Kidney (tissue), 14 donors: ENCODE results near the gene ZMYM4. TPM values are rescaled to one million over a fixed set of nuclear protein-coding genes. Genes with fewer than 3 reads are reported as not detected.

Source experiments
- DNase-seq, 5 donors: peaks; one replicate each; pipeline ENCODE4 v3.0.0-alpha.2; 2013 to 2020
- FAIRE-seq: peaks from 2 replicates; lab custom pipeline; 2012; peaks lifted over from hg19 to GRCh38; lab: Jason Lieb, UNC
- H3K27ac ChIP-seq, 2 donors: one replicate each; pipeline ENCODE4 v1.7.0; 2013; ENCODE audit warnings: low read depth in 2 of 2, low read length in 2 of 2, inconsistent platforms in 1 of 2
- H3K27me3 ChIP-seq: one replicate; pipeline ENCODE4 v1.7.1; 2013; ENCODE audit warnings: low read length, inconsistent platforms; ENCODE audit not compliant: control insufficient read depth, insufficient read depth
- H3K36me3 ChIP-seq, 3 donors: one replicate each; pipeline versions ENCODE4 v1.7.0 to v1.7.1; 2013; ENCODE audit warnings: low read length in 3 of 3, control low read depth in 1 of 3, inconsistent platforms in 1 of 3; ENCODE audit not compliant: insufficient read depth in 3 of 3, control insufficient read depth in 2 of 3
- H3K4me1 ChIP-seq, 3 donors: one replicate each; pipeline versions ENCODE4 v1.7.0 to v1.7.1; 2013; ENCODE audit warnings: low read length in 3 of 3, inconsistent platforms in 1 of 3, low read depth in 1 of 3; ENCODE audit not compliant: control insufficient read depth in 2 of 3, insufficient read depth in 2 of 3
- H3K4me3 ChIP-seq, 3 donors: one replicate each; pipeline versions ENCODE4 v1.7.0 to v1.8.1; 2013; ENCODE audit warnings: low read length in 3 of 3, control low read depth in 1 of 3, inconsistent platforms in 1 of 3
- H3K9ac ChIP-seq, 3 donors: one replicate each; pipeline versions ENCODE4 v1.7.0 to v1.7.1; 2013; ENCODE audit warnings: low read length in 3 of 3, control low read depth in 1 of 3, inconsistent platforms in 1 of 3
- H3K9me3 ChIP-seq, 3 donors: one replicate each; pipeline versions ENCODE4 v1.7.0 to v1.7.1; 2013; ENCODE audit warnings: low read length in 3 of 3, control low read depth in 1 of 3, inconsistent platforms in 1 of 3; ENCODE audit not compliant: control insufficient read depth in 2 of 3, insufficient read depth in 1 of 3
- intact Hi-C: fragments of 100-400 bp; cut with DNase I; formaldehyde crosslinking; loops from one replicate; pipeline ENCODE4 v1.11.1; 2022
- polyA plus RNA-seq: library from polyadenylated mRNA; stranded (reverse); fragments of 350-450 nt; fragmentation: Illumina TruSeq; extraction: RNeasy Lipid Tissue Mini Kit (QIAGEN cat#74804); gene quantifications from one replicate; pipeline ENCODE4 v1.2.3, GENCODE V29; 2014; ENCODE audit warnings: low read depth, low replicate concordance; ENCODE audit not compliant: insufficient read depth
- total RNA-seq: library from RNA; stranded (reverse); fragmentation: NEBNext Ultra II Directional; extraction: Animal tissue kit (Norgen Biotek cat#: 25700); gene quantifications from one replicate; pipeline ENCODE4 v1.2.1, GENCODE V29; 2021
- TF ChIP-seq, protein P1 (sequence below): IDR thresholded peaks from 3 replicates; pipeline ENCODE4 v1.5.1; 2012; ENCODE audit warnings: mild to moderate bottlenecking, moderate library complexity, borderline replicate concordance; ENCODE audit not compliant: insufficient read depth; ENCODE audit errors: extremely low read depth
- donor health status: control.
- donor health status: control.
- donor health status: control.
- donor health status: control.
- donor health status: control.
- donor health status: DM: yes; HTN: yes; CAD: no.
- donor health status: Normal renal cell carcinoma (clear cell type).

ZMYM4 gene
- total and polyA plus RNA-seq, 2 donors from 2014 or later = 11.2 to 64.4 TPM

DNA sequence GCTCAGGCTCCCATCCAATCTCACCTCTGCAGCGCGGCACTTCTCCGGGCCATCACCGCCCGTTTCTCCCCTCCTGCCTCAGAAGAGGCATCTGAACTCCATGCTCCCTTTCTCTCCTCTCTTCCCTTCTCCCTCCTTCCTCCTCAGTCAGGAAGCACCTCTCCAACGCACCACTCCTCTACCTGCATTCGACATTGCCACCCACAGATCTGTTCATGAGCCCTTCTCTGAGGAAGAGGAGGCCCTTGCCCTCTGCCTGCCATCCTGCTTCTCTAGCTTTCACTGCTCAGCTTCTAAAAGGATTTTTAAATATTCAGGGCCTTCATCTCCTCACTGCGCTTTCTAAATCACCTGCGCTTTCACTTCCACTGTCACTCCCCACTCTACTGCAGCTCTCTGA, 168.7 kb downstream of the ZMYM4 start:
- Histone ChIP-seq H3K9me3 (no peaks in the 10 kb centered on the region), H3K27ac (no peak overlapping the region), H3K36me3 (peaks cover 0 to 44% (median 37%) of the 10 kb centered on the region in 3 donors), H3K27me3 (no peaks in the 10 kb centered on the region), H3K4me3 (no peak overlapping the region), H3K4me1 (no peaks in the 10 kb centered on the region), H3K9ac (no peak overlapping the region)
- intact Hi-C loops = no loop called here
- no peak for FAIRE-seq
- TF ChIP-seq, protein P1, sequence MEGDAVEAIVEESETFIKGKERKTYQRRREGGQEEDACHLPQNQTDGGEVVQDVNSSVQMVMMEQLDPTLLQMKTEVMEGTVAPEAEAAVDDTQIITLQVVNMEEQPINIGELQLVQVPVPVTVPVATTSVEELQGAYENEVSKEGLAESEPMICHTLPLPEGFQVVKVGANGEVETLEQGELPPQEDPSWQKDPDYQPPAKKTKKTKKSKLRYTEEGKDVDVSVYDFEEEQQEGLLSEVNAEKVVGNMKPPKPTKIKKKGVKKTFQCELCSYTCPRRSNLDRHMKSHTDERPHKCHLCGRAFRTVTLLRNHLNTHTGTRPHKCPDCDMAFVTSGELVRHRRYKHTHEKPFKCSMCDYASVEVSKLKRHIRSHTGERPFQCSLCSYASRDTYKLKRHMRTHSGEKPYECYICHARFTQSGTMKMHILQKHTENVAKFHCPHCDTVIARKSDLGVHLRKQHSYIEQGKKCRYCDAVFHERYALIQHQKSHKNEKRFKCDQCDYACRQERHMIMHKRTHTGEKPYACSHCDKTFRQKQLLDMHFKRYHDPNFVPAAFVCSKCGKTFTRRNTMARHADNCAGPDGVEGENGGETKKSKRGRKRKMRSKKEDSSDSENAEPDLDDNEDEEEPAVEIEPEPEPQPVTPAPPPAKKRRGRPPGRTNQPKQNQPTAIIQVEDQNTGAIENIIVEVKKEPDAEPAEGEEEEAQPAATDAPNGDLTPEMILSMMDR = no peak
- no peak for DNase-seq

DNA sequence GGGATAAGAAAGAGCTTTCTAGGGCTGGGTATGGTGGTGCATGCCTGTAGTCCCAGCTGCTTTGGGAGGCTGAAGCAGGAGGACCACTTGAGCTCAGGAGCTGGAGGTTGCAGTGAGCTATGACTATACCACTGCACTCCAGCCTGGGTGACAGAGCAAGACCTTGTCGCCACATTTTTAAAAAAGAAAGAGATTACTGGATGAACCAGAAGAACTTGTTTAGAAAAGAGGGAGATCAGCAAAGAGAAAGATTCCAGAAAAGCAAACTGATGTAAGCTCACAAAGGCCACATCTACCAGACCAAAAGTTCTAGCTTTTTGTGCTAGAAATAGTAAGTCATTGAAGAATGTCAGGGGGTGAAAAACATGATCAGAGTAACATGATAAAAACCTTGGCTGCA, 171.1 kb downstream of the ZMYM4 start:
- Histone ChIP-seq H3K27ac (no peak overlapping the region), H3K4me3 (no peak overlapping the region), H3K36me3 (peaks cover 0 to 56% (median 47%) of the 10 kb centered on the region in 3 donors), H3K9ac (no peak overlapping the region), H3K27me3 (no peaks in the 10 kb centered on the region), H3K4me1 (no peaks in the 10 kb centered on the region), H3K9me3 (no peaks in the 10 kb centered on the region)
- intact Hi-C loops = no loop called here
- no peak for DNase-seq
- TF ChIP-seq, protein P1 = no peak
- no peak for FAIRE-seq

DNA sequence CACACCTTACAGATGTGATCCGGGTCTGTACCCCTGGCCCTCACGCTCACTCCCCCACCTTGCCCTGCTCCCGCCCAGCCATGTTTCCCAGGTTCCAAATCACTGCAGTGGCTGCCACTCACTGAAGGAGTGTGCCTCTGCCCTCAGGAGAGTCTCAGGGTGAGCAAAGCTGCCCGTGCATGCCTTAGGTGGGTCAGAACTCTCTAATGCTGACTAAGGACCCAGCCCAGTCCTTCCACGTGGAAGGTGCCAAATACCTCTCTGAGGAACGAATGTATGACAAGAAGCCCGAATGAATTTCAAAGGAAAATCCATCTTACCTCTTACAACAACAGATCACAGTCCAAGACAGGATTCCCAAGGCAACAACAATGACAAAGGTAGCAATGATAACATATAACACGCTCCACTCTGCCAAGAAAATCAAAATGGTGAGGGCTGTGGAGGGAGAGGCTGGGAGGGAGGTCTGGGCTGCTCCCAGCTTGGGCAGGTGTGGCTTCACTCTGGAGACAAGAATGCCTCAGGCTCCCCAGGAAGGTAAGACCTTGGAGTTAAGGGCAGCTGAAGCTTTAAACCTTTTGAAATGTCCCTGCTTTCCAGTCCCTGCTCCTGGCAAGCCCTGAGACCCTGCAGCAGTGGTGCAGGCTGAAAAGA, 173.5 kb downstream of the ZMYM4 start:
- H3K4me3 ChIP-seq = no peak overlapping the region
- no peak for FAIRE-seq
- no peaks in the 10 kb centered on the region for H3K9me3 ChIP-seq
- intact Hi-C loops = no loop called here
- peaks cover 6 to 69% (median 51%) of the 10 kb centered on the region in 3 donors for H3K36me3 ChIP-seq
- H3K27ac ChIP-seq = no peak overlapping the region
- TF ChIP-seq, protein P1 = no peak
- no peak overlapping the region for H3K9ac ChIP-seq
- no peaks in the 10 kb centered on the region for H3K4me1 ChIP-seq
- H3K27me3 ChIP-seq = no peaks in the 10 kb centered on the region
- no peak for DNase-seq
